Measurements from ENCODE around the gene NPHP4.
"Not testable (repeated sequence)": the region's sequence is repeated elsewhere in the genome, so short reads cannot be mapped to it uniquely, and the experiment has no call there.

NPHP4 gene

DNA sequence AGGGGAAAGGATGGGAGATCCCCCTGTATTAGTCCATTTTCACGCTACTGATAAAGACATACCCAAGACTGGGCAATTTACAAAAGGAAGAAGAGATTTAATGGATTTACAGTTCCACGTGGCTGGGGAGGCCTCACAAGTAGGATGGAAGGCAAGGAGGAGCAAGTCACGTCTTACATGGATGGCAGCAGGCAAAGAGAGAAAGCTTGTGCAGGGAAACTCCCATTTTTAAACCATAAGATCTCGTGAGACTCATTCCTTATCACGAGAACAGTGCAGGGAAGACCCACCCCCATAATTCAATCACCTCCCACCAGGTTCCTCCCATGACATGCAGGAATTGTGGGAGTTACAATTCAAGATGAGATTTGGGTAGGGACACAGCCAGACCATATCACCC, 138.4 kb downstream of the NPHP4 start:
- not testable (repeated sequence) for H3K27me3 ChIP-seq (ENCODE audit: control insufficient read depth in 1 of 2, insufficient read depth in 2 of 2, low read length in 2 of 2); H3K9me3 ChIP-seq (ENCODE audit: low read length); H3K4me1 ChIP-seq (ENCODE audit: insufficient read depth, low read length); H3K27ac ChIP-seq (ENCODE audit: low read depth, low read length); H3K9ac ChIP-seq (ENCODE audit: low read length); H3K36me3 ChIP-seq (ENCODE audit: insufficient read depth, low read length); H3K4me3 ChIP-seq (ENCODE audit: low read depth in 1 of 2, low read length in 2 of 2)

DNA sequence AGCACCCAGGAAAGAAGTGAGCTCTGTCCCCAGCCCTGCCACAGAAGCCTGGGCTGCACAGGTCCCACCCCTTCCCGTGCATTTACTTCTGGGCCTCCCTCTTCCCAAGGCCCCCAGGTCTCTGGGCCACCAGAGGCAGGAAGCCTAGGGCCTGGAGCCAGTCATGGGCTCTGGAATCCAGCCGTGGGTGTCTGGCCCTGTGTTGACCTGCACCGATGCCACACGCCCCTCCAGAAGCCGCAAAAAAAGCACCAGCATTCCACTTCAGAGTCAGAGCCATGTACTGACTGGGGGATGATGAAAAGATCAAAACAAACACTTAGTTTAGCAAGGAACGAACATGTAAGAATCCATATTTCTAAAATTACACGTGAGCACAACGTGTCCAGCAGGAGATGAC, 141.7 kb downstream of the NPHP4 start:
- no peak overlapping the region for H3K9ac ChIP-seq (ENCODE audit: low read length)
- H3K4me1 ChIP-seq (ENCODE audit: insufficient read depth, low read length), result no peaks in the 10 kb centered on the region
- no peak overlapping the region for H3K4me3 ChIP-seq (ENCODE audit: low read depth in 1 of 2, low read length in 2 of 2)
- H3K9me3 ChIP-seq (ENCODE audit: low read length), result no peaks in the 10 kb centered on the region
- peaks cover 0 to 5% of the 10 kb centered on the region in 2 donors for H3K27me3 ChIP-seq (ENCODE audit: control insufficient read depth in 1 of 2, insufficient read depth in 2 of 2, low read length in 2 of 2)
- H3K27ac ChIP-seq (ENCODE audit: low read depth, low read length), result no peak overlapping the region
- H3K36me3 ChIP-seq (ENCODE audit: insufficient read depth, low read length), result no peaks in the 10 kb centered on the region

DNA sequence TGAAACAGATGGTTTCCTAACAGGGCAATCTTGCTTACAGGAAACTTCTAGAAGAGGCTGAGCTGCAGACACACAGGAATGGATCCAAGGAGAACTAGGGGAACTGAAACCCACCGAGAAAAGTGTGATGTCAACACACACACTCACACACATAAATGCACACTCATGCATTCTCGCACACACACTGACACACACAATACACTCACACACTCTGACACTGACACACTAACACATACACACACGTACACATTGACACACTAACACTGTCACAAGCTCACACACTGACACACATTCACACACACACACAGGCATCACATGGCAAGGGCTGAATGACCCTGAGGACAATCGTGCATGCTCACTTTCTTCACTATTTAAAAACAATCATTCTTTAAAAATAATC, 142.7 kb downstream of the NPHP4 start:
- Histone ChIP-seq H3K4me3 (ENCODE audit: low read depth in 1 of 2, low read length in 2 of 2) (no peak overlapping the region), H3K36me3 (ENCODE audit: insufficient read depth, low read length) (no peaks in the 10 kb centered on the region), H3K9ac (ENCODE audit: low read length) (no peak overlapping the region), H3K9me3 (ENCODE audit: low read length) (no peaks in the 10 kb centered on the region), H3K27ac (ENCODE audit: low read depth, low read length) (no peak overlapping the region), H3K4me1 (ENCODE audit: insufficient read depth, low read length) (no peaks in the 10 kb centered on the region), H3K27me3 (ENCODE audit: control insufficient read depth in 1 of 2, insufficient read depth in 2 of 2, low read length in 2 of 2) (peaks cover 0 to 13% of the 10 kb centered on the region in 2 donors)

DNA sequence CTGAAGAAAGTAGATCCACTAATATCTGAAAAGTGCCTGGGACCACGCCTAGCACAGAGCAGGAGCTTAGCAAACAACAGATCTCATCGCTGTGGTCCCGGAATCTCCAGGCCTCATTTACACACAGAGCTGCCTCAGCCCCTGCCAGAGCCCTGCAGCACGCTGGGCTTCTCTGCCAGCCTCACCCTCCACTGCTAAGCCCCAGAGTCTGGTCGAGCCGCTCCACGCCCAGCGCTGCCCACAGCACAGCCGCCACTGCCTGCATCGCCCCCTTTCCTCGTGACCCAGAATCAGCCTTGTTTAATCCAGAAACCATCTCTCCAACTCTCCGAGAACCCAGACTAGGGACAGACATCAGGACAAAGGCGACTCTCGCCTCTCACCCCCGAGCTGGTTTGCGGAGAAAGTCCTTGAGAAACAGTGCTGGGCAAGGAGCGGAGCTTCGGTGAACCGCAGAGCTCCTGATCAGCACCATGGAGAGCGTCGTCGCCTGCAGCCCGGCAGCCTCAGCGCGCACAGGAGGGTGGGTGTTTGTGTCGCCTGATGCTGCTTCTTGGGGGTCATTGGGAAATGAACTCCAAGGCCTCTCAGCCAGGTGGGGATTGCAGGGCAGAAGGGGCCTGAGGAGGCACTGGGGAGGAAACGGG, 145.1 kb downstream of the NPHP4 start:
- Histone ChIP-seq H3K9me3 (ENCODE audit: low read length) (no peaks in the 10 kb centered on the region), H3K36me3 (ENCODE audit: insufficient read depth, low read length) (no peaks in the 10 kb centered on the region), H3K4me1 (ENCODE audit: insufficient read depth, low read length) (no peaks in the 10 kb centered on the region), H3K27ac (ENCODE audit: low read depth, low read length) (no peak overlapping the region), H3K4me3 (ENCODE audit: low read depth in 1 of 2, low read length in 2 of 2) (no peak overlapping the region), H3K27me3 (ENCODE audit: control insufficient read depth in 1 of 2, insufficient read depth in 2 of 2, low read length in 2 of 2) (peaks cover 0 to 28% of the 10 kb centered on the region in 2 donors), H3K9ac (ENCODE audit: low read length) (no peak overlapping the region)

DNA sequence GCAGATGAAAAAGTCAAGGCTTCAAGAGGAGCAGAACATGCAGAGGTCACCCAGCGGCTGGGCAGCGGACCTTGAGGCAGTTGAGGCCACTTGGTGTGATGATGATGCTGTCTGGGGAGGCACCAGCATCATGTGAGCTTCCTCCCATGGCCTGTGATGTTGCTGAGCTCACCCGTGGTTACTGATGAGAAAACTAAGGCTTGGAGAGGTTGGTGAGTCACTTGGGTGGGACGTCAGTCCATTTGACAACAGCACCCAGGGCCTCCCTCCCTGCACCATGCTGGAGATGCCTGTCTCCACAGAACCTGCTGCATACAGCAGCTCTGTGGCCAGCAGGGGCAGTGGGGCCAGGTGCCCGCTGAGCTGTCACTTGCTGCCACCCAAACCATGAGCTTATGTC, 146.8 kb downstream of the NPHP4 start:
- Histone ChIP-seq H3K9me3 (ENCODE audit: low read length) (no peaks in the 10 kb centered on the region), H3K36me3 (ENCODE audit: insufficient read depth, low read length) (no peaks in the 10 kb centered on the region), H3K4me3 (ENCODE audit: low read depth in 1 of 2, low read length in 2 of 2) (no peak overlapping the region), H3K27ac (ENCODE audit: low read depth, low read length) (no peak overlapping the region), H3K4me1 (ENCODE audit: insufficient read depth, low read length) (no peaks in the 10 kb centered on the region), H3K9ac (ENCODE audit: low read length) (no peak overlapping the region), H3K27me3 (ENCODE audit: control insufficient read depth in 1 of 2, insufficient read depth in 2 of 2, low read length in 2 of 2) (peaks cover 0 to 28% of the 10 kb centered on the region in 2 donors)

DNA sequence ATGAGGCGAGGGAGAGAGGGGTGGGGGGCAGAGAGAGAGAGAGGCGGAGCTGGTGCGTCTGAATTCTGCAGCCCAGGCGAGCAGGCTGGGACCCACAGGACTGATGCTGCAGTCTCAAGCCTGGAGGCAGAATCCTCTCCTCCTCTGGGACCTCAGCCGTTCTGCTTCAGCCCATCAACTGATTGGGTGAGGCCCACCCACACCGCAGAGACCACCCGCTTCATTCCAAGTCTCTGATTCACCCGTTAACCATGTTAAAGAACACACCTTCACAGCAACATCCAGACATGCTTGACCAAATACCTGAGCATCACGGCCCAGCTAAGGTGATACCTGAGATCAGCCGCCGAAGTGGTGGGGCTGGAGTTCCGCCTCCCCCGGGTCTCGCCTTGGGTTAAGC, 147.8 kb downstream of the NPHP4 start:
- Histone ChIP-seq H3K4me3 (ENCODE audit: low read depth in 1 of 2, low read length in 2 of 2) (no peak overlapping the region), H3K27ac (ENCODE audit: low read depth, low read length) (no peak overlapping the region), H3K4me1 (ENCODE audit: insufficient read depth, low read length) (no peaks in the 10 kb centered on the region), H3K9me3 (ENCODE audit: low read length) (no peaks in the 10 kb centered on the region), H3K9ac (ENCODE audit: low read length) (no peak overlapping the region), H3K36me3 (ENCODE audit: insufficient read depth, low read length) (no peaks in the 10 kb centered on the region), H3K27me3 (ENCODE audit: control insufficient read depth in 1 of 2, insufficient read depth in 2 of 2, low read length in 2 of 2) (peaks cover 0 to 28% of the 10 kb centered on the region in 2 donors)

DNA sequence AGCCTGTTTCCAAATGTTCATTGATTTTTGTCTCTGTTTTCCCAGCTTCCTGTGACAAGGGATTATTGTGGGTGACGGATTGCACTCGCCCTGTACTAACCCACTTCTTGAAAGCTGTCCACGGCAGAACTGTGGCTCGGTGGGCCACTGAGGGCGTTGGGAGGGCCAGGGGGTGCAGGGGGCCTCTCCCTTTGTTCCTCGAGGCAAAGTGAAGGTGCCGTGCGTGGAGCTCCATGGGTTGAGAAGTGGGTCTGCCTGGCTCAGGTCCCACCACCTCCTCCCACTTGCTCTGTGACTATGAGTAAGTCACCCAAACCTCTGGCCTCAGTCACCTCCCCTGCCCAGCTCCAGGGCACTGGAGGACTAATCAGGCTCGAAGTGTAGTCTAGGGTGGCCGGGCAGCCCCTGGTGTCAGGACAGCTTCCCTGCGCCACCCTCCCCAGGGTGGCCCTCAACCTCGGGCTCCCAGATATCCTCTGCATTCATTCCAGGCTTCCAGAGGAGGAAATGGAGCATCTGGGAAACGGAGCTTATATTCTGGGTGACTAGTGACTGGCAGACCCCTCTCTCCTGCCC, 148.6 kb downstream of the NPHP4 start:
- Histone ChIP-seq H3K9me3 (ENCODE audit: low read length) (no peaks in the 10 kb centered on the region), H3K9ac (ENCODE audit: low read length) (no peak overlapping the region), H3K36me3 (ENCODE audit: insufficient read depth, low read length) (no peaks in the 10 kb centered on the region), H3K27me3 (ENCODE audit: control insufficient read depth in 1 of 2, insufficient read depth in 2 of 2, low read length in 2 of 2) (peaks cover 0 to 28% of the 10 kb centered on the region in 2 donors), H3K4me1 (ENCODE audit: insufficient read depth, low read length) (no peaks in the 10 kb centered on the region), H3K27ac (ENCODE audit: low read depth, low read length) (no peak overlapping the region), H3K4me3 (ENCODE audit: low read depth in 1 of 2, low read length in 2 of 2) (no peak overlapping the region)

DNA sequence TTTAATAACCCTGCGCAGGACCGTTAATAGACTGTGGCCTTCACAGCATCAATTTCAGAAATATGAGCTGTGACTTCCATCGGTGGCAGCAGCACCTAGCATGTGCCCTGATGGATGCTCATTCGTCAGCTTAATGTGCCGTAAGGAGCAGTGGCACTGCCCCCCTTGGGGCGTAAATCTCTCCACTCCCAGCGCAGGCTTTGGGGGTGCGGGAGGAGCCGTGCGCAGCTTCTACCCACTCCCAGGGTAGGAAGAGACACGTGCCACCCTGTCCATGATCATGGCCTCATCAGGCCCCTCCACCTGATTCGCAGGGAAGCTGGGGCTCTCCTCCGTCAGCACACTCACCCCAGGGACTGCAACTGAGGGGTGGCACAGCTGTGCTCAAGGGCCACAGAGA, 149.5 kb downstream of the NPHP4 start:
- H3K9ac ChIP-seq (ENCODE audit: low read length), result no peak overlapping the region
- no peaks in the 10 kb centered on the region for H3K9me3 ChIP-seq (ENCODE audit: low read length)
- no peaks in the 10 kb centered on the region for H3K36me3 ChIP-seq (ENCODE audit: insufficient read depth, low read length)
- no peak overlapping the region for H3K27ac ChIP-seq (ENCODE audit: low read depth, low read length)
- peaks cover 0 to 28% of the 10 kb centered on the region in 2 donors for H3K27me3 ChIP-seq (ENCODE audit: control insufficient read depth in 1 of 2, insufficient read depth in 2 of 2, low read length in 2 of 2)
- H3K4me3 ChIP-seq (ENCODE audit: low read depth in 1 of 2, low read length in 2 of 2), result no peak overlapping the region
- H3K4me1 ChIP-seq (ENCODE audit: insufficient read depth, low read length), result no peaks in the 10 kb centered on the region

DNA sequence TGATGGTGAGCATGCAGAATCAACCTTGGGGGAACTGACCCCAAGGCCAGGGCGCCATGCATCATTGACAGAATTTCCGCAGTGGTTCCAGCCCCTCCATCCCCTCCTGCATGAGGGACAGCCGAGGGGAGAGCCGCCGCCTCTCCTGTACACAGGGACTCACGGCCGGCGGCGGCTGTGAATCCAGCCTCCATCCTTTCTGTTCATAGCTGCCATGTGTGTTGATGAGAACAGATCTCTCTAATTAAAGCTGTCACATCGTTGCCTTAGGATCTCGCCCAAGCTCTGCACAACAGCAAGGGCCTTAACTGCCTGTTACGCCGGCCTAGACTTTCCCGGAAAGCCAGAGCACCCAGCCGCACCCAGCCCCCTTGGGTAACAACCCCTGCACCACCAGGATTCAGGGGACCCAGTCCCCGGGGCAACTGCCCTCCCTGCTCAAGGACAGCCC, 151.6 kb downstream of the NPHP4 start:
- Histone ChIP-seq H3K27ac (ENCODE audit: low read depth, low read length) (no peak overlapping the region), H3K27me3 (ENCODE audit: control insufficient read depth in 1 of 2, insufficient read depth in 2 of 2, low read length in 2 of 2) (peaks cover 0 to 32% of the 10 kb centered on the region in 2 donors), H3K9ac (ENCODE audit: low read length) (no peak overlapping the region), H3K36me3 (ENCODE audit: insufficient read depth, low read length) (no peaks in the 10 kb centered on the region), H3K9me3 (ENCODE audit: low read length) (no peaks in the 10 kb centered on the region), H3K4me1 (ENCODE audit: insufficient read depth, low read length) (no peaks in the 10 kb centered on the region), H3K4me3 (ENCODE audit: low read depth in 1 of 2, low read length in 2 of 2) (no peak overlapping the region)

DNA sequence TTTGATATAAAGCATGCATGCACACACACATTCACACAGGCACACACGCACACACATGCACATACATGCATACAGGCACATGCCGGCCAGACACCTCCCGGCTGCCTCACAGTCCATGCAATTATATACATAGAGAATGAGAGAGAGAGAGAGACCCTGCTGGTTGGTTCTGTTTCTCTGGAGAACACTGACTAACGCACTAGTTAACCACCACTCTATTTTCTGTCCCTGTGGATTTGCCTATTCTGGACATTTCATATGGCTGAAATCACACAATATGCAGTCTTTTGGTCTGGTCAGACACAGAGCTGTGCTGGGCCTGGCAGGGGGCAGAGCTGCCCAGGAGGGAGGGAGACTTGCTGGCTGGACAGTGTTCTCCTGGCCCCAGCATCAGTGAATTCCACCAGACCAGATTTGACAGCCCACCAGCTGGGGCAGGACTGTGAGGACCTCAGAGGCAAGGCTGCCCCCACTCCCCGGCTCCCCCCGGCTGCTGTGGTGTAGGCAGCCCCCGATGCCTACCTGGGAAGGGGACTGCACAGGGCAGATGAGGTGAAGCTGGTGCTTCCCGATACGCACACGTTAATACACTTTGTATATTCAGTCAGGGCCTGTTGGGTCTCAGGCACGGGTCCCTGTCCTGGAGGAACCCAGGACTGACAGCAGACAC, 152.2 kb downstream of the NPHP4 start:
- no peaks in the 10 kb centered on the region for H3K36me3 ChIP-seq (ENCODE audit: insufficient read depth, low read length)
- H3K9ac ChIP-seq (ENCODE audit: low read length), result no peak overlapping the region
- H3K4me3 ChIP-seq (ENCODE audit: low read depth in 1 of 2, low read length in 2 of 2), result no peak overlapping the region
- no peaks in the 10 kb centered on the region for H3K9me3 ChIP-seq (ENCODE audit: low read length)
- no peak overlapping the region for H3K27ac ChIP-seq (ENCODE audit: low read depth, low read length)
- H3K4me1 ChIP-seq (ENCODE audit: insufficient read depth, low read length), result no peaks in the 10 kb centered on the region
- H3K27me3 ChIP-seq (ENCODE audit: control insufficient read depth in 1 of 2, insufficient read depth in 2 of 2, low read length in 2 of 2), result peaks cover 0 to 27% of the 10 kb centered on the region in 2 donors

DNA sequence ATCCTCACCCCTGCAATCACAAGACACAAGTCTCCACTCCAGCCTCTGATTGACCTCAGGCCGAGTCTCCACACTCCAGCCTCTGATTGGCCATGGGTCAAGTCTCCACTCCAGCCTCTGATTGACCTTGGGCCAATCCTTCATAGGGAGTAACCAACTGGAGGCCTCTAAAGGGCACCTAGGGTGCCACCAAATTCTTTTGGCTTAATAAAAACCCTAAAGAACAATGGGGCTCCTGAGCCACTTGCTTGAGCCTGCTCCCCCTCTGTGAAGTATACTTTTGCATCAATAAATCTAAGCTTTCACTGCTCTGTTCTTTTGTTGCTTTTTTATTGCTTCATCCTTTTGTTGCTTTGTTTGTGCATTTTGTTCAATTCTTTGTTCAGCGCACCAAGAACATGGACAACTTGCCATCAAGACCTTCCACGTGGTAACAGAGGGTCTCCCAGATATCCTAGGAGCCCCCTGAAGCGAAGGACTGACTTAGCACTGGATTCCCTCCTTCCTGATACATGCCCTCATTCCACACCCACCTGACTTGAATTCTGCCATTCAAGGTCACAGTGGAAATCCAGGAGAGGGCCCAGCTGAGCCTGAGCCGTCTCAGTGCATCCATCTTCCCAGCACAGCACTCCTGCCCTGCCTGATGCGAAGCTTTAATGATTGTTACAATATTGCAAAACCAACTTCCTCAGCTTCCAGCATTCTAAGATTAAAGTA, 152.9 kb downstream of the NPHP4 start:
- no peak overlapping the region for H3K9ac ChIP-seq (ENCODE audit: low read length)
- no peak overlapping the region for H3K27ac ChIP-seq (ENCODE audit: low read depth, low read length)
- peaks cover 0 to 20% of the 10 kb centered on the region in 2 donors for H3K27me3 ChIP-seq (ENCODE audit: control insufficient read depth in 1 of 2, insufficient read depth in 2 of 2, low read length in 2 of 2)
- no peaks in the 10 kb centered on the region for H3K9me3 ChIP-seq (ENCODE audit: low read length)
- no peak overlapping the region for H3K4me3 ChIP-seq (ENCODE audit: low read depth in 1 of 2, low read length in 2 of 2)
- H3K4me1 ChIP-seq (ENCODE audit: insufficient read depth, low read length), result no peaks in the 10 kb centered on the region
- no peaks in the 10 kb centered on the region for H3K36me3 ChIP-seq (ENCODE audit: insufficient read depth, low read length)
